SW 1271 (cell line): ENCODE data around the gene DHRS3.
"Not testable (repeated sequence)": the region's sequence is repeated elsewhere in the genome, so short reads cannot be mapped to it uniquely, and the experiment has no call there.

ENCODE experiments used
- DNase-seq, 2 experiments: peaks; one replicate each; lab custom pipeline; 2025; lab: John Stamatoyannopoulos, UW

The DHRS3 gene

DNA sequence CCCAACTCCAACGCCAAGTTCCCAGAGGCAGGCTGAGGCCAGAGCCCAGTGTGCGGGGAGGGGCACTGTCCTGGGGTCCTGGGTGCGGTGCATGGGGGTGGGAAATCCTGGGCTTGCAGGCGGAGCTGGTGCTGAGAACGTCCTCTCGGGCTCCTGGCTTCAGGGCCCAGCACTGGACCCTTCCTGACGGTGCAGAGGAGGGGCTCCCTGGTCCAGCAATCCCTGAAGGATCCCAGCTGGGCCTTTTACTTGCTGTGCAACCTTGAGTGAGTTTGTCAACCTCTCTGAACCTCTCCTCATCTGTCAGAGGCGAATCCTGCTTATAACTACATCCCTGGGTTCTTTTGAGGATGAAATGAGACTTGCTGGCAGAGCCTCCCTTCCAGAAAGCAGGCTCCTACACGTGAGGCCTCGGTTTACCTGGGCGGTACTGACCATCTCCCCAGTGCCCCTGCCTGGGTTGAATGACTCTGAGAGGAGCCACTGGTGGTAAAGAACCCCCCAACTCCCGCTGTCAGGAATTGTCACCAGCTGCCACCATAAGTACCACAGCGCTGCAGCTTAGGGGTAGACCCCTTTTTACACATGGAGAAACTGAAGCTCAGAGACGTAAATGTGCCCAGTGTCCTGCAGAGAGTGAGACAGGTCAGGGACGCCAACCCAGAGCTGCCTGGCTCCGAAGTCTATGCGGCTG lies 77.3 kb downstream of the DHRS3 start:
- DNase-seq = no peak

GRCh38 chr1:12539705-12540579 lies 78.1 kb downstream of the DHRS3 start:
- DNase-seq = no peak

DNA sequence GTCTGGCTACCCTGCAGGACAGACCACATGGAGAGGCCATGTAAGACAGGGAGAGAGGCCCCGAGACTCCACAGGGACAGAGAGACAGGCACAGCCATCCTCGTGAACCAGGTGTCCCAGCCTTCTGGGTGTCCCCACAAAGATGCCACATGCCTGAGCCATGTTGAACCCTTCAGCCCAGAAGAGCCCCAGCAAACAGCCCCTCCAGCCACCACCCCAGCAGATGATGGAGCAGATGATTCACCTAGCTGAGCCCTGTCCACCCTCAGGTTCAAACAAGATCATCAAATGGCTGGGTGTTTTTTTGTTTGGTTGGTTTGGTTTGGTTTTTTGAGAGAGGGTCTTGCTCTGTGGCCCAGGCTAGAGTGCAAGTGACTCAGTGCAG lies 78.7 kb downstream of the DHRS3 start:
- DNase-seq = no peak

GRCh38 chr1:12538536-12538935 lies 79.5 kb downstream of the DHRS3 start:
- not testable (repeated sequence) for DNase-seq

GRCh38 chr1:12537906-12538461 lies 80.0 kb downstream of the DHRS3 start:
- DNase-seq = no peak

DNA sequence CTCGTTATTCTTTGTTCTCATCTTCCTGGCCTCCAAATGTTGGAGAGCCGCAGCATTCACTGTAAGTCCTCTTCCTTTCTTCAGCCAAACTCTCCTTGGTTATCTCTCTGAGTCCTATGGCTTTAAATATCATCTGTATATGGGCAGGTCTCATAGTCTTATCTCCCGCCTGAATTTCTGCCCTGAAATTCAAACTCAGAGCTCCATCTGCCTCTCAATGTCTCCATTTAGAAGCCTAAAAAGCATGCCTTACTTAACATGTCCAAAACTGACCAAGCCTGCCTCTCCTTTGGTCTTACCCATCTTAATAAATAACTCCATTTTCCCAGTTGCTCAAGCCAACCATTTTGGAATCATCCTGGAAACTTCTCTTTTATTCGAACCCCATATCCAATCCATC lies 80.7 kb downstream of the DHRS3 start:
- no peak for DNase-seq

GRCh38 chr1:12536023-12536639 lies 81.9 kb downstream of the DHRS3 start:
- DNase-seq = no peak

DNA sequence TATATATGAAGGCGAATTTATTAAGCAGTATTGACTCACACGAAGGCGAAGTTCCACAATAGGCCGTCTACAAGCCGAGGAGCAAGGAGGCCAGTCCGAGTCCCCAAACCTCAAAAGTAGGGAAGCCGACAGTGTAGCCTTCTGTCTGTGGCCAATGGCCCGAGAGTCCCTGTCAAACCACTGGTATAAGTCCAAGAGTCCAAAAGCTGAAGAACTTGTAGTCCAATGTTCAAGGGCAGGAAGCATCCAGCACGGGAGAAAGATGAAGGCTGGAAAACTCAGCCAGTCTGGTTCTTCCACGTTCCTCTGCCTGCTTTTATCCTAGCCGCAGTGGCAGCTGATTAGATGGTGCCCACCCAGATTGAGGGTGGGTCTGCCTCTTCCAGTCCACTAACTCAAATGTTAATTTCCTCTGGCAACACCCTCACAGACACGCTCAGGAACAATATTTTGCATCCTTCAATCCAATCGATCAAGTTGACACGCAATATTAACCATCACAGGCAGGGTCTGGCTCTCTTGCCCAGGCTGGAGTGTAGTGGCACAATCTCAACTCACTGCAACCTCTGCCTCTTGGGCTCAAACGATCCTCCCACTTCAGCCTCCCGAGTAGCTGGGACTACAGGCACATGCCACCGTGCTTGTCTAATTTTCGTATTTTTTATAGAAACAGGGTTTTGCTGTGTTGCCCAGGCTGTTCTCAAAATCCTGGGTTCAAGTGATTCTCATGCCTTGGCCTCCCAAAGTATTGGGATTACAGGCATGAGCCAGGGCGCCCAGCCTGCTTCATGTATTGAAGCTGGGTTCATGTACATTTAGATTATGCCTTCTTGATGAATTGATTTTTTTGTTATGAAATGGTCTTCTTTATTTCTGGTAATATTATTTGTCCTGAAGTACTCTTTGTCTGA lies 85.3 kb downstream of the DHRS3 start:
- no peak for DNase-seq

DNA sequence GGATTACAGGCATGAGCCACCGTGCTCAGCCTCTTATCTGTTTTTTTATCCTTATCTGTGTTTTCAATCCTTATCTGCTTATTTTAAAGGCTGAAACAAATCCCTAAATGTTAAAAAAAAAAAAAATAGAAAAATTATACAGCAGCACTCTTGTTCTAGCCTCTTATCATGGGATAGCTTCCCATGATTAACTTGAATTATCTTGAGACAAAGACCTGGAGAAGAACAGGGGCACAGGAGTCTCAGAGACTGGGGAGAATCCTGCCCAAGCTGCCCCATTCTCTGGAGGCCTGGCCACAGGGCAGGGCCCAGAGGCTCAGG lies 86.9 kb downstream of the DHRS3 start:
- DNase-seq = no peak

DNA sequence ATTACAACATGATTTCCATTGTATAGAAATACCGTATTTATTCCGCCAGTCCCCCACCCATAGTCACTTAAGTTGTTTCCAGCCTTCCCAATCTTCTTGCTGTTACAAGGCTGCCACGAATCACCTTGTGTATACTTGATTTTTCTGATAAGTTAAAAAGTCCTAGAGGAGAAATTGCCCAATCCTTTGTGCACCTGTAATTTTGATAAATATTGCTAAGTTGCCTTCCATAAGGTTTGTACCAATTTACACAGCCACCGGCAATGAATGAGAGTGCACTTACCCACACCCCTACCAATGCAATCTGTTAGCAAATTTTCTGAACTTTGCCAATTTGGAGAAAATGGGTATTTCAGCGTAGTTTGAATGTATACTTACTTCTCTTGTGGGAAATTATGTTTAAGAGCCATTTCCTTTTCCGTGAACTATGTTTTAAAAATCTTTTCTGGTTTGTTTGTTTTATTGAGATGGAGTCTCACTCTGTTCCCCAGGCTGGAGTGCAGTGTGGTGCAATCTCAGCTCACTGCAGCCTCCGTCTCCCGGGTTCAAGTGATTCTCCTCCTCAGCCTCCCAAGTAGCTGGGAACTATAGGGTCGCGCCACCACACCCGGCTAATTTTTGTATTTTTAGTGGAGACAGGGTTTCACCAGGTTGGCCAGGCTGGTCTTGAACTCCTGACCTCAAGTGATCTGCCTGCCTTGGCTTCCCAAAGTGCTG lies 87.4 kb downstream of the DHRS3 start:
- no peak for DNase-seq

DNA sequence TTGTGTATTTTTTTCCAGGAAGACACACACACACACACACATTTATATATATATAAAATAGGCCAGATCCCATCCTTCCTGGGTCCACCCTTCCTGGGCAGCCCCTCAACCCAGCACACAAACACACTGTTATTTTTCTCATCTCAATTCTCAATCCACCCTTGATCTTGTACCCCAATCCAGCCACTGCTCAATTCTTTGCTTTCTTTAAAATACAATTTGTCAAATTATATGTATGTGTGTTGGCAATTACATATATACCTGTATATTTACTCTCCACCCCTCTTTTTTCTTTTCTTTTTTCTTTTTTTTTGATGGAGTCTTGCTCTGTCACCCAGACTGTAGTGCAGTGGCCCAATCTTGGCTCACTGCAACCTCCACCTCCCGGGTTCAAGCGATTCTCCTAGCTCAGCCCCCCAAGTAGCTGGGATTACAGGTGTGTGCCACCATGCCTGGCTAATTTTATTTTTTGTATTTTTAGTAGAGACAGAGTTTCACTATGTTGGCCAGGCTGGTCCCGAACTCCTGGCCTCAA lies 88.3 kb downstream of the DHRS3 start:
- no peak for DNase-seq

- DNase-seq = no peak
Measured at GRCh38 chr1:12528021-12528852, 89.8 kb downstream of the DHRS3 start.

- DNase-seq = no peak
Measured at GRCh38 chr1:12527564-12527963, 90.4 kb downstream of the DHRS3 start.

GRCh38 chr1:12525311-12526181 lies 92.5 kb downstream of the DHRS3 start:
- no peak for DNase-seq

DNA sequence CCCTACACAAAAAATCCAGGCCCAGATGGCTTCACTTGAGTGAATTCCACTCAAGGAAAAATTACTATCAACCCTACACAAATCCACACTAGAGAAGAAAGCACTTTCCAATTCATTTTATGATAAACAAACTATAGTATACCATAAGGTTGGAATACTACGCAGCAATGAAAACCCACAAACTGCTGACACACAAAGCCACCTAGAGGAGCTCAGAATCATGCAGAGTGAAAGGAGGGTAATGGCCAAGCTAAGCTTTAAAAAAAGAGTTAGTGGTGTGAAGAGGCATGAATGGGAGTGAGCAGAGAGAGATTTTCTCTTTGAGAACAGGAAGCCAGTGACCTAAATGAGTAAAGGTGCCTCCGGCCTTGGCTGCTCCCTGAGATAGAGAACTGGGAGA lies 93.7 kb downstream of the DHRS3 start:
- DNase-seq = no peak

GRCh38 chr1:12522780-12523179 lies 95.2 kb downstream of the DHRS3 start:
- not testable (repeated sequence) for DNase-seq

- DNase-seq = no peak
Measured at GRCh38 chr1:12521096-12521495, 96.9 kb downstream of the DHRS3 start.

DNA sequence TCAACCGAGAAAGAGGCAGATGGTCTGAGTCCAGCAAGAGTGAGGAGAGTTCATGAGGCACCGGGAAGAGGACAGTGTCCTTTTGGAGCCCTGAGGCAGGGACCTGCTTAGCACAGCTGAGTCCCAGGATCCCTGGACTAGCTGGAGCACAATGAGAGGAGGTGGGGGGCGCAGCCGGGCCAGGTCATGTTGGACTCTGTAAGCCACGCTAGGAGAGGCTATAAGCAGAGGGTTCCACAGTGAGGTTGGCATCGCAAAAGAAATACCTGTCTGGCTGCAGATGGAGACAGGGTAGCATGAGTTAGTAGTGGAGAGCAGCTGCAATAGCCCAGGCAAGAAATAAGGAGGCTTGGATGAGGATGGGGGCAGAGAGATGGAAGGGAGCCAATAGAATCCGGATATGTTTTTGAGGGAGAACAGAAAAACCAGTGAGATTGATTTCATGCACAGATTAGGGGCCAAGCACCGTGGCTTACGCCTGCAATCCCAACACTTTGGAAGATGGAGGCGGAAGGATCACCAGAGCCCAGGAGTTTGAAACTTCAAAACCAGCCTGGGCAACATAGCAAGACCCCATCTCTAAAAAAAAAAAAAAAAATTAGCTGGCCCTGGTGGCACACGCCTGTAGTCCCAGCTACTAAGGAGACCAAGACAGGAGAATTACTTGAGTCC lies 98.2 kb downstream of the DHRS3 start:
- no peak for DNase-seq
